HG02970 (cell line): ENCODE measurements around the gene LHFPL5.

Source experiments
- ATAC-seq: cut with Tn5 transposase; IDR thresholded peaks from one replicate; pipeline ENCODE4 v1.9.1; 2021; ENCODE audit warnings: mild to moderate bottlenecking, moderate library complexity, moderate number of reproducible peaks; ENCODE audit not compliant: unreplicated experiment, low FRiP score

LHFPL5 gene

DNA sequence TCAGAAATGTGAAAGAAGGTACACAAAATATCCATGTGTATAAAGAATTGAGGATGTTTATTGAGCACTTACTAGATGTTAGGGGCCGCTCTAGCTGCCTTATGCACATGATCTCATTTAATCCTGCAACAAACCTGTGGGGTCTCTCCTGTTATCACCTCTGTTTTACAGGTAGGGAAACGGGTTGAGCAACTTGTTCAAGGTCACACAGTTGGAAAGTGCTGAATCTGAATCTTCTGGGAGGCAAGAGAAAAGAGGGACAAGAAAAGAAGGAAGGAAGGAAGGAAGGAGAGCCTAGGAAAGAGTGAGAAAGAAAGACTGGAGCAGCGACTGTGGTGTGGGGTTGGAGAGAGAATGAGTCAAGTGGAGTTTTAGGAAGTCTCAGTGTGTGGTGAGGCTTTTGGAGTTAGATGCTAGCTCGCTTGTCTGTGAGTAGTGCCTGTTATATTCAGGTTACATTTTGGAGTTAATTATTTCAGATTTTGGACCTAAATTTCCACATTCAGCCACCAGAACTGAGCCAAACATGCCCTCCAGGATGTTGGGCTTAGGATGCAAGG lies 16.6 kb upstream of the LHFPL5 start:
- ATAC-seq, result no peak

DNA sequence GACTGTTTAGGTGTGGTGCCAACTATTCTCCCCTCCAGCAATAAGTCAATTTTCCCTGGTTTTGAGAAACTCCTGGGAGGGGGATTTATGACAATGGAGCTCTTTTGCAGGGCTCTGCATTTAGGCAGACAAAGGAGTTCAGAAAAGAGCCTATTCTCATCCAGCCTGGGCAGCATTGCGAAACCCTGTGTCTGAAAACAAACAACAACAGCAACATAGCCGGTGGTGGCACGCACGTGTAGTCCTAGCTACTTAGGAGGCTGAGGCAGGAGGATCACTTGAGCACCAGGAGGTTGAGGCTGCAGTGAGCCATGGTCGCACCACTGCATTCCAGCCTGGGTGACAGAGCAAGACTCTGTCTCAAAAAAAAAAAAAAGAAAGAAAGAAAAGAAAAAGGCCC lies 14.5 kb upstream of the LHFPL5 start:
- ATAC-seq, result no peak

DNA sequence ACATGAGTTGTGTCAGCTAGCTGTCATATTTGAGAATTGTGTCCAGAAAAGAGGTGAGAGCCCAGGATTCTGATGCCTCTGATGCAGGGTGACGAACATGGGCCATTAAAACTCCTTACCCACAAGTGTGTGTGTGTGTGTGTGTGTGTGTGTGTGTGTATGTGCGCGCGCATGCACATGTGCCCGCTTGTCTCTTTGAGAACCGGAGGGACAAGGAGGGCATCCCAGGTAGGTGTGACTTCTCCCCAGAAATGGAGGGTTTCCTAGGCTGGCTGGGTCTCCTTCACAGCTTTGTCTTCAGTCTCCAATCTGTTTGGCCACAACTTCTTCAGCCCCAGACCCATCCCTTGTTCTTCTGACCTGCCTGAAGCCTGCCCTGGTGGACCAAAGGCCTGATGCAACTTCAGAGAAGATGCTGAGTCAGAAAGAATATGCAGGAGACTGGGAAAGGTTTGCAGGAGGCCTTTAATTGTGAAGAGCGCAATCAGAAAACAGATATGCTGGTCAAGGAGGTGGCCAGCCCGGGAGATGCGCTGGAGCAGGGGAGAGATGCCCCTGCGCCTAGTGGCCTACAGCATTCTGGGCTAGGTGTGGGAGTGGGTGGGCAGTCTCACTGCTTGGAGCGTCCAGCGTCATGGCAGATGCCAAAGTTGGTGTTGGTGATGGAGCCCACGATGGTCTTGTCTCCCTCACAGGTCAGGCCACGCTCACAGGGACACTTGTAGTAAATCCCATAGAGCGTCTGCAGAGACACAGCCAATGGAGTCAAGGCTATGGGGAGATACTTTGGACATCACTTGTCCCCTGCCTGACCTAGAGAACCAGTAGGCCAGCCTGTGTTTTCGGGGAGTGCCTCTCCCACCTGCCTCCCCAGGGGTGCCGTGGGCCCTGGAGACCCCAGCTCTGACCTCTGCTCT lies 10.4 kb upstream of the LHFPL5 start:
- no peak for ATAC-seq

DNA sequence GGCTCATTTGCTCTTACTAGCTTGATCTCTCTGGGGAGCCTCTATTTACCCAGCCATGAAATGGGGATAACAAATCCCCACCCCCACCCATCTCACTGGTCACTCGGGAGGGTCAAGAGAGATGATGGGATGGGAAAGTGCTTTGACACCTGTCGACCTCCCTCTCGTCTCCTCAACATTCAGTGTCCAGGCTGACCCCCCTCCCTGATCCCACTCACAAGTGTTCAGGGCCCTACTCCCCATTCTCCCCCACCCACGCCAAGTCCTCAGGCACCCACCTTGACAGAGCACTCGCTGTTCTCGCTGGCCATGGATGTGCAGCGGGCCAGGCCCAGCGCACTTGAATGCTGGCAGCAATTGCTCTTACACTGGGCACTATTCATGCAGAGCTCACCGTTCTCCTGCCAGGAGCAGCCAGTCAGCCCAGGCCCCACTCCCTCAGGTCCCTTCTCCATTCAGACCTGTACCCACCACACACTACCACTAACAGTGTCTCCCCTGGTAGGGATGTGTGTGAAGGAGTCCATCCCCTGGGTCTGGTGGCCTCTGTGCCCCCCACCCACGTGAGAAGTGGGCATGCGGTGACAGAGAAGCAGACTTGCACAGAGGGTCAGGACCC lies 9.6 kb upstream of the LHFPL5 start:
- ATAC-seq, result no peak

DNA sequence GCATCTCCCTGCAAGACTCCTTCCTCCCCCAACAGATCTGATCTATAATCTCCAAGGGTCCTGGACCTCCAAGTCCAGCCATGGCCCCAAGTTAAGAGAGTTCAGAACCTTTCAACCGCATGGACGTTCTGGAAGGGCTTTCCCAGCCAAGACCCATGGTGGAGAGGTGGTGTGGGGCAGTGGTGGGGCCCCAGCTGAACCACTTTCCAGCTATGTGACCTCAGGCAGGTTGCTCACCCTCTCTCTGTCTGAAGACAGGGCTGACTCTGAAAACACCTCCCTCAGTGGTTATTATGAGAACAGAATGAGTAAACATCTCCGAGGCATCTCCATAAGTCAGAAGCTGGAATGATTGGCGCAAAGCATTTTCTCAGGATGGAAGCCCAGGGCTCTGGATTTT lies 8.9 kb upstream of the LHFPL5 start:
- no peak for ATAC-seq

DNA sequence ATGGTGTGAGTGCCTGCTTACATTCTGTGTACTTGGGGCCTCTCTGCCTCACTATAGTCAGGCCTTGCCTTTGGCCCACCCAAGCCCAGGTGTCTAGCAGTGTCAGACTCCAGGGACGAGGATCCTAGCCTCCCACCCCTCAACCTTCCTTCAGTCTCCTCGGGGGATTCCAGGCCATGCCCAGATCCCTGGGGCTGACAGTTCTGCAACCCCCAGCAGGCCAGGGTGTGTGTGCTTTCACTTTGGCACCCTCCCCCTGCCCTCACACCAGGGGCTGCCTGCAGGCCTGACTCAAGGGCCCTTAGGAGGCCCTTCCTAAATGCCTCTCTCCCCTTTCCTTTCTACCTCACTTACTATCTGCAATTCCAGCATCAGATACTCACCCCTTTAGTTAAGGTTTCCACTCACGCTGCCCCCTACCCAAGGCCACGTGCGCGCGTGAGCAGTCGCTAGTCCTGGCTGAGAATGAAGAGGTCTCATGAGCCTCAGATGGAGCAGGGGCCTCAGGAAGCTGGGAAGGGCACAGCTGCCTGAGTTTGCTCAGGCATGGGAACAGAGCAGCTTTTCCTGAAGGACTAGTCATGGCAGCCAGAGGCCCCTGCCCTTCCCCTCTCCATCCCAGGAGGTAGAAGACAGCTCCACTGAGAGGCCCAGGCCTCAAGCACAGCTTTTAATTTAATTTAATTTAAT lies 7.2 kb upstream of the LHFPL5 start:
- ATAC-seq, result no peak

DNA sequence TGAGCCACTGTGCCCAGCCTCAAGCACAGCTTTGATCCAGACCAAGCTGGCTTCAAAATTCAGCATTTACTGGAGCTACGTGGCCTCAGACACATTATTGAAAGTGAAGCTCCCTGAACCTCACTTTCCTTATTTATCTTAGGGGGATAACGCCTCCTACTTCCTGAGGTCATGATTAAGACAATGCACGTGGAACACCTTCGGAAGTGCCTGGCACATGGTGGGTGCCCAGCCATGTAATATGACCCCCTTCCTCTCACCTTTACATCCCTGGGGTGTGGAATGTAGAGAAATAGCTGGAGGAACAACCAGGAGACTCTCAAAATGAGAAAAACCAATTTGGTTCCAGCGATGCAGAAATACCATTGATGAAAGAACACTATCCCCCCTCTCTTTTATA lies 6.4 kb upstream of the LHFPL5 start:
- no peak for ATAC-seq

DNA sequence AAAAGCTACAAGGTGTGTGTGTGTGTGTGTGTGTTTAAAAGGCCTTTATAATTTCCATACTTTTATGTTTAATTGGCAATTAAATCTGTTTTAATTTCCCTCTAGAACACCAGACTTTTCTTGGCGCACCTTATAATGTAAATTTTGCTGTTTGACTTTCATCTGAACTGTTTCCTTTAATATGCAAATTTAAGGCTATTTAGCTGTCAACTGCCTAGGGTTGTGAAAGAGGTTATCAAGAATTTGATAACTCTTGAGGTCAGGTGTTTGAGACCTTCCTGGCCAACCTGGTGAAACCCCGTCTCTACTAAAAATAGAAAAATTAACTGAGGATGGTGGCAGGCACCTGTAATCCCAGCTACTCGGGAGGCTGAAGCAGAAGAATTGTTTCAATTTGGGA lies 4.0 kb upstream of the LHFPL5 start:
- no peak for ATAC-seq

DNA sequence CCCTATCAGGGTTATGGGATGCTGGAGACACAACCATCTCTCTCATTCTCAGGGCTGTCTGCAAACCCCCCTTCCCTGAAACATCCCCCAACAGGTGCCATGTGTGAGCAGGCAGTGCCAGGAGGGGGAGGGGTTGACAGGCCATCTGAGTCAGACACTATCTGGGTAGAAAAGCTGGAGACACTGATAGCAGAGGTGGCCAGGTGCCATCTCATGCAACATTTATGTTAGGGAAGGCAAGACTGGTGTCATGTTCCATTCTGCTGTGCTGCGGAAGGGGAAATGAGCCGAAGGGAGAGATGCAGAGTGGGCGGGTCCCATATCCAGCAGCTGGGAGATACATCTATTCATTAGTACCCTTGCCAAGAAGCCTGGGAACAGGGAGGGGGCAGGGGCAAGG lies 3.5 kb downstream of the LHFPL5 start:
- no peak for ATAC-seq

DNA sequence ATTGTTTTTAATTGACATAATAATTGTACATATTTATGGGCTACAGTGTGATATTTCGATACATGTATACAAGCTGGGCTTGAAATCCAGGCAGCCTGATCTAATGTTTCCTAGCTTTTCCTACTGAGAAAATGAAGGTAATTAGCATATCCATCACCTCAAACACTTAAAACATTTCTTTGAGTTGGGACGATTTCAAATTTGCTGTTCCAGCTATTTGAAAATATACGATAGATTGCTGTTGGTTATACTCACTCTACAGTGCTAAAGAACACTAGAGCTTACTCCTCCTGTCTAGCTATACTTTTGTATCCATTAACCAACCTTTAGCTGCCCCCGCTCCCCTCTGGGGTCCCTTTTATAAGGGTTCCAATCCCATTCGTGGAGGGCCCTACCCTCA lies 4.7 kb downstream of the LHFPL5 start:
- no peak for ATAC-seq

DNA sequence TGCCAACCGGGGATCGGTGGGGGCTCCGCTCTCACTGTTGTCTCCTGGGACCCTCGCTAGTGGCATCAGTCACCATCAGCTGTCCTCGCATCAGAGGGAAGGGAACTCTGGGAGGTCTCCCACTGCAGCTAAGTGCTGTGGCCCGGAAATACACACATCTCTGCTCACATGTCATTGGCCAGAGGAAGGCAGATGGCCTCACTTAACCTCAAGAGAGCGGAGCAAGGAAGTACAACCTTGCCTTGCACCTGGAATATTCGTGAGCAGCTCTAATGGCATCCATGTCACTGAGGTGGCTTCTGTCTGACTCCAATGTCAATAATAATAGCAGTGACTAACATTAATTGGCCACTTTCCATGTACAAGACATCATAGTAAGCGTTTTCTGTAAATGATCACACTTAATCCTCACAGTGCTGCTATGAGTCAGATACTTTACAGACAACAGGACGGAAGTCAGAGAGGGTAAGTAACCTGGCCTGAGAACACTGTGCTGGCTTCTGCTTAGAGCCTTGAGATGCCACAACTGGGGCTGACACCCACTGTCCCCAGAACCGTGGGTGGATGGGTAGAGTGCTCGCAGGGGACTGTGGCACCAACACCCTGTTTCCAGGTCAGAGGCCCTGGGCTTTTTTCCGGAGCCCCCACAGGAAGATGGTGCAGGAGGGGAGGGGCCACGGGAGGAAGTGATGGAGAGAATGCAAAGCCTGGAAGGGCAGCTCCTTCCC lies 6.0 kb downstream of the LHFPL5 start:
- ATAC-seq, result no peak

DNA sequence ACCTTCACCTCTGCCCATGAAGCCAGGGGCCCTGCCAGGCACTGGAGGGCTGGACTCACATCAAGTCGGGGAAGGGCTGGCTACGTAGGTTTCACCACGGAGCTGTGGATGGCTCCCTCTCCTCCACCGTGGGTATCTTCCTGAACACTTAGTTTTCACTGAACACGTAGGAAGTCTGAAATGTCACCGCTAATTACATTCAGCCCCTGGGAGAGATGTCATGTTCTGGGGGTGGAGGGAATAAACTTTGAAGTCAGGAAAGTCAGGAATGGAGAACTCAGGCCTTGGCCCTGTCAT lies 6.5 kb downstream of the LHFPL5 start:
- ATAC-seq, result no peak

DNA sequence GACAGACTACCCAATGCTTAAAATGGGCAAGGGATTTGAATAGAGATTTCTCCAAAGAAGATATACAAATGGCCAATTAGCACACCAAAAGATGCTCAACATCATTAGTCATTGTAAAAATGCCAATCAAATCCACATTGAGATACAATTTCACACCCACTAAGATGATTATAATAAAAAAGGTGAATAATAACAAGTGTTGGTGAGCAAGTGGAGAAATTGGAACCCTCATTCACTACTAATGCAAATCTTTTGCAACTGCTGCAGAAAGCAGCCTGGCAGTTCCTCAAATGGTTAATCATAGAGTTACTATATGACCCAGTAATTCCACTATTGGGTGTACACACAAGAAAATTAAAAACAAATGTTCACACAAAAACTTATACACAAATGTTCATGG lies 12.4 kb downstream of the LHFPL5 start:
- no peak for ATAC-seq

DNA sequence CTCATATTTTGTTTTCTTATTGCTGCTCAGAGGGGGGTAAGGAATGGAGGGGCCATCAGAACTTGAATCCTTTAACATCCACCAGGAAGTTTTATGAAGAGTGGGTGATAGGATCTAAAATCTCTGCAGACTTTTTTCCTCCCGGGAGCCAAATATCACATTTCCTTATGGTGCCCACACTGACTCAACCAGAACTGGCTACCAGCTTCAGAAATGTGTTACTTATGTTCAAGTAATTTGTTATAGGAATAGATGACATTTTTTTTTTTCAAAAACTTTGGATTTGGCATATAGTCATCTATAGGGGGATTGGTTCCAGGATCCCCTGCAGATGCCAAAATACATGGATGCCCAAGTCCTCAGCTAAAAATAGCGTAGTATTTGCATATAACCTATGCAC lies 18.4 kb downstream of the LHFPL5 start:
- ATAC-seq, result no peak

DNA sequence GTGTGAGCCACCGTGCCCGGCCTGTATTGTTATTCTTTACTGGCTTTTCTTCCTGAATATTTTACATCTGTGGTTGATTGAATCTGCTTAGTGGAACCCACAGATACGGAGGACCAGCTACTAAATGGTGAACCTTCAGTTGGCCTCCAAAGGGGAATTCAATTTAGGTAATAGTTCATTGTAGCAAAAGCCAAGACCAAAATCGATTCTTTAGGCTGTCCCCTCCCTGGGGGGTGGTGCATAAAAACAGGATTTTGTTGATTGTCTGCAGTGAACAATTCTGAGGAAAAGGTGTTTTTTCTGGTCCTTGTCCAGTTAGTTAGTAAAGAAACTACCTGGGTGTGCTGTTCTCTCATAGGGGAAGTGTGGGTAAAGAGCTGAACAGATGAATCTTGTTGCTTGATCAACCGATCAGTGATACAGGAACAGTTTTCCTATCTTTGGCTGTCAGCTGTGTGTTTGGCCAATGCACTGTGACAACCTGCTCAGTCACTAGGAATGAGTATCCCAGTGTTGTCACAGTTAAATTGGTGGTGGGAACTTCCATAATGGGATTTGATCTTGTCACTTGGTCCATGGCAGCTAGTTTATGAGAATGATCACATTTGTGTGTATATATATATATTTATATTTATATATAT lies 19.5 kb downstream of the LHFPL5 start:
- ATAC-seq, result no peak

DNA sequence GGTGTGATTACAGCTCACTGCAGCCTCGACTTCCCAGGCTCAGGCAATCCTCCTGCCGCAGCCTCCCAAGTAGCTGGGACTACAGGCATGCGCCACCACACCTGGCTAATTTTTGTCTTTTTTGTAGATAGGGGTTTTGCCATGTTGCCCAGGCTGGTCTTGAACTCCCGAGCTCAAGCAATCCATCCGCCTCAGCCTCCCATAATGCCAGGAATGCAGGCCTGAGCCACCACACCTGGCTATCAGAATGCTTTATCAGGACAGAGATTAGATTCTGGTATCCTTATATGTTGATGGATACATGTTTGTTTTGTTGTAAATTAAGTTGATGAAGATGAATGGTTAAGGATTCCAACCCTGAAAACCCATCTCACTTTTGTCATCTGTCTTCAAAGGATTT lies 24.2 kb downstream of the LHFPL5 start:
- no peak for ATAC-seq

DNA sequence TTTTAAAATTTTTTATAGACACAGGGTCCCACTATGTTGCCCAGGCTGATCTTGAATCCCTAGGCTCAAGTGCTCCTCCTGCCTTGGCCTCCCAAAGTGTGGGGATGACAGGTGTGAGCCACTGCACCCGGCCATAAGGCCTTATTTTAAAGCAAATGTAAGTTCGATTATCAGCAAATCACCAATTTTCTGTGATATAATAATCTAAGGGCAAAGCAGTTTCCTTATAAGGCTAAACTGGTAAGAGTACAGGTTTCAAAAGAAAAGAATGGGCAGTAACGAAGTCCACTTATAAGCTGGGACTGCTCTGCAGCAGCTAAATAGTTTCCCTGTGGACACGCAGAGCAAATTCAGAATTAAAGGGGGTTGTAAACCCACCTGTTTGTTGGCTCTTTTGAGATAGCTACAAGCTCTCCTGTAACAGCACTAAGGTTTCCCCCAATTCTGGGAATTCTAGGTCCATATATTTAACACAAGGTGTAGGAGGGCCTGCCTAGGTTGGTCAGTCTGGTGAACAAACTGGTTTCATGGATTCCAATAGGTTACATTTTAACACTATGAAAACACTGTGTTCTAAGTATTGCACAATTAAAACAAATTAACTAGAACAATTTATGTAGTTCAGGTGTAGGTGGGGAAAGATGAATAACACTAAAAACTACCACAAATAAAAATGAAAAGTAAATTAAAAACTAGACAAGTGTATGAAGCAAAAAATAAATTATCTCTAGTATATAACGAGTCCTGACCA lies 26.3 kb downstream of the LHFPL5 start:
- ATAC-seq, result no peak

DNA sequence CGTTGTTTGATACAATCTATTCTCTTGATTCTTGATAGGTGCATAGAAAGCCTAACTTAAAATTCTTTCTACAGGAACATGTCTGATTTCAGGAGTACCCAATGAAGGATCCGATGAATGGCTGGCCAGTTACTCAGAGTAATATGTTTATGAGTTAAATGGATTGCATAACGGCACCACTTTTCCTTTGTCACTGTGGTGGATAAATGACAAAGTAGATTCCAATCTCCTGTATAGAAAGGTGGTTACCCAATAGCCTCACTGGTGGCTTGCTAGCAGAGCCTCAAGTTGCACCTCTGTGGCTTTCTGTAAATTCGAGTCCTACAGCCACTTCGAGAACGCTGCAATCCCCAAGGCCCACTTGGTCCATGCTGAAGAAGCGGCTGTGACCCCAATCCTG lies 28.4 kb downstream of the LHFPL5 start:
- ATAC-seq, result no peak

DNA sequence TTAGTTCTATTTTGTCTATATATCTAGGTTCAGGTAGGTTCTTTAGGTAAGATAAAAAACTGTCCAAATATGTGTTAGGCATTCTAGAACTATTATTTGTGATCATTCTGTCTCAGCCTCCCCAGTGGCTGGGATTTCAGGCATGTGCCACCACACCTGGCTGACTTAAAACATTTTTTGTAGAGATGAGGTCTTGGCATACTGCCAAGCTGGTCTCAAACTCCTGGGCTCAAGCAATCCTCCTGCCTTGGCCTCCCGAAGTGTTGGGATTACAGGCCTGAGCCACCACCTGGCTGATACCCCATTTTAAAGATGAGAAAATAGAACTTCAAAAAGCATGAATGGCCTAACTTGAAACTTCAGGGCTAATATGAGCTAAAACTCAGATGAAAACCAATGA lies 33.9 kb downstream of the LHFPL5 start:
- ATAC-seq, result no peak

DNA sequence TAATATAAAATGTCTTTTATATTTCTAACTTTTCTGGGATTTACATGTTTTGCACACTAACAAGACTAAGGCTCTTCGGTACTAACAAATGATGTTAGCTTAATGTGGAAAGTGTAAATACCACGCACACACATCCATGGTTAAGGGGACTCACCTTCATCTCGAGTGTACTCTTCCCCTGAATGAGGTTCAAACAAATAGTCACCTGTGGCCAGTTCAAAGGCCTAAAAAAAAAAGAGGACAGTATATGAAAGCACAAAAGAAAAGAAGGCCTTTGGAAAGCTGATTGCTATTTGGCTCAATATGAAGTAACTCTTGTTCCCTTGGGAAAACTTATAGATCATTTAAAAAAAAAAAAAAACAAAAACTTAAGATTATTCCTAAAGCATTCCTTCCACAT lies 37.2 kb downstream of the LHFPL5 start:
- ATAC-seq, result no peak
